K562 (cell line): ENCODE data around the gene SPARC.
"Not testable (repeated sequence)": the region's sequence is repeated elsewhere in the genome, so short reads cannot be mapped to it uniquely, and the experiment has no call there.

Experiments
- BRD4 ChIP-seq: fragments of 200-600 bp; sonication (generic); IDR thresholded peaks from 2 replicates; pipeline ENCODE4 v1.6.1; 2017; ENCODE audit warnings: inconsistent platforms
- CEBPZ ChIP-seq: fragments of 150-350 bp; IDR thresholded peaks from 2 replicates; pipeline ENCODE4 v1.6.1; 2014; ENCODE audit warnings: low read depth, mild to moderate bottlenecking, low read length, borderline replicate concordance
- EZH2 ChIP-seq: IDR thresholded peaks from 2 replicates; pipeline ENCODE4 v1.6.1; 2012; ENCODE audit warnings: low read depth, mild to moderate bottlenecking, inconsistent platforms, low read length, borderline replicate concordance
- KAT2B ChIP-seq: IDR thresholded peaks from one replicate; pipeline ENCODE4 v1.6.1; 2012; ENCODE audit warnings: low read depth, mild to moderate bottlenecking, control low read depth, inconsistent platforms, low read length, moderate library complexity
- RBM17 ChIP-seq: fragments of 200-400 bp; formaldehyde crosslinking; IDR thresholded peaks from 2 replicates; pipeline ENCODE4 v1.6.1; 2017; ENCODE audit warnings: low read depth, mild to moderate bottlenecking, low read length, borderline replicate concordance
- RBM34 ChIP-seq: fragments of 200-400 bp; formaldehyde crosslinking; IDR thresholded peaks from 2 replicates; pipeline ENCODE4 v1.6.1; 2018; ENCODE audit warnings: low read length, borderline replicate concordance; ENCODE audit not compliant: insufficient read depth
- STAT5A ChIP-seq: IDR thresholded peaks from 2 replicates; pipeline ENCODE4 v1.6.1; 2012; ENCODE audit warnings: low read length, inconsistent platforms, borderline replicate concordance
- ZC3H4 ChIP-seq: sonication (generic); formaldehyde crosslinking; IDR thresholded peaks from 2 replicates; pipeline ENCODE4 v1.9.0; 2021; ENCODE audit warnings: missing genetic modification reagents, borderline replicate concordance
- TF ChIP-seq, protein P1 (sequence below), 3 experiments: IDR thresholded peaks in 2 of 3; conservative IDR thresholded peaks in 1 of 3; 2 replicates each; pipeline ENCODE4 v1.5.1; 2011 to 2012; ENCODE audit warnings: low read length in 3 of 3, mild to moderate bottlenecking in 3 of 3, control low read depth in 2 of 3, improper control_type of control experiment in 1 of 3, inconsistent platforms in 1 of 3, low read depth in 1 of 3, mixed read lengths in 1 of 3, moderate library complexity in 1 of 3; ENCODE audit not compliant: insufficient read depth in 2 of 3
- TF ChIP-seq, protein P2 (sequence below): sonication (generic); formaldehyde crosslinking; IDR thresholded peaks from 2 replicates; pipeline ENCODE4 v1.8.0; 2022; ENCODE audit warnings: missing genetic modification reagents, mild to moderate bottlenecking, borderline replicate concordance

DNA sequence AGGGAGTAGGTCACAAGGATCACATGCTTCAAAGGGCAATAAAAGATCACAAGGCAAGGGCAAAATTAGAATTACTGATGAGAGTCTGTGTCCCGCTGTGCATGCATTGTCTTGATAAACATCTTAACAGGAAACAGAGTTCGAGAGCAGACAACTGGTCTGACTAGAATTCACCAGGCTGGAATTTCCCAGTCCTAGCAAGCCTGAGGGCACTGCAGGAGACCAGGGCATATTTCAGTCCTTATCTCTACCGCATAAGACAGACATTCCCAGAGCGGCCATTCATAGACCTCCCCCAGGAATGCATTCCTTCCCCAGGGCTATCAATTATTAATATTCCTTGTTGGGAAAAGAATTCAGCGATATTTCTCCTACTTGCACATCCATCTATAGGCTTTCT, 42.9 kb upstream of the SPARC start:
- TF ChIP-seq STAT5A; EZH2; KAT2B; RBM17; RBM34; CEBPZ; BRD4; ZC3H4 (CRISPR knock-in tag): not testable (repeated sequence)
- TF ChIP-seq, protein P1, sequence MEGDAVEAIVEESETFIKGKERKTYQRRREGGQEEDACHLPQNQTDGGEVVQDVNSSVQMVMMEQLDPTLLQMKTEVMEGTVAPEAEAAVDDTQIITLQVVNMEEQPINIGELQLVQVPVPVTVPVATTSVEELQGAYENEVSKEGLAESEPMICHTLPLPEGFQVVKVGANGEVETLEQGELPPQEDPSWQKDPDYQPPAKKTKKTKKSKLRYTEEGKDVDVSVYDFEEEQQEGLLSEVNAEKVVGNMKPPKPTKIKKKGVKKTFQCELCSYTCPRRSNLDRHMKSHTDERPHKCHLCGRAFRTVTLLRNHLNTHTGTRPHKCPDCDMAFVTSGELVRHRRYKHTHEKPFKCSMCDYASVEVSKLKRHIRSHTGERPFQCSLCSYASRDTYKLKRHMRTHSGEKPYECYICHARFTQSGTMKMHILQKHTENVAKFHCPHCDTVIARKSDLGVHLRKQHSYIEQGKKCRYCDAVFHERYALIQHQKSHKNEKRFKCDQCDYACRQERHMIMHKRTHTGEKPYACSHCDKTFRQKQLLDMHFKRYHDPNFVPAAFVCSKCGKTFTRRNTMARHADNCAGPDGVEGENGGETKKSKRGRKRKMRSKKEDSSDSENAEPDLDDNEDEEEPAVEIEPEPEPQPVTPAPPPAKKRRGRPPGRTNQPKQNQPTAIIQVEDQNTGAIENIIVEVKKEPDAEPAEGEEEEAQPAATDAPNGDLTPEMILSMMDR (IDR thresholded peaks at IDR 0.05 in 2 of 3, conservative IDR thresholded peaks at IDR 0.05 in 1 of 3; ENCODE audit: insufficient read depth in 2 of 3, low read depth in 1 of 3, low read length in 3 of 3) = not testable (repeated sequence)
- TF ChIP-seq, protein P2, sequence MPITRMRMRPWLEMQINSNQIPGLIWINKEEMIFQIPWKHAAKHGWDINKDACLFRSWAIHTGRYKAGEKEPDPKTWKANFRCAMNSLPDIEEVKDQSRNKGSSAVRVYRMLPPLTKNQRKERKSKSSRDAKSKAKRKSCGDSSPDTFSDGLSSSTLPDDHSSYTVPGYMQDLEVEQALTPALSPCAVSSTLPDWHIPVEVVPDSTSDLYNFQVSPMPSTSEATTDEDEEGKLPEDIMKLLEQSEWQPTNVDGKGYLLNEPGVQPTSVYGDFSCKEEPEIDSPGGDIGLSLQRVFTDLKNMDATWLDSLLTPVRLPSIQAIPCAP (CRISPR knock-in tag) = not testable (repeated sequence)
